ENCODE measurements around the gene PICK1. TPM values are rescaled to one million over a fixed set of nuclear protein-coding genes. Genes with fewer than 3 reads are reported as not detected.
"Not testable (repeated sequence)": the region's sequence is repeated elsewhere in the genome, so short reads cannot be mapped to it uniquely, and the experiment has no call there.

The PICK1 gene
- total RNA-seq, 1 donor from 2014 or later = 10.7 TPM

DNA sequence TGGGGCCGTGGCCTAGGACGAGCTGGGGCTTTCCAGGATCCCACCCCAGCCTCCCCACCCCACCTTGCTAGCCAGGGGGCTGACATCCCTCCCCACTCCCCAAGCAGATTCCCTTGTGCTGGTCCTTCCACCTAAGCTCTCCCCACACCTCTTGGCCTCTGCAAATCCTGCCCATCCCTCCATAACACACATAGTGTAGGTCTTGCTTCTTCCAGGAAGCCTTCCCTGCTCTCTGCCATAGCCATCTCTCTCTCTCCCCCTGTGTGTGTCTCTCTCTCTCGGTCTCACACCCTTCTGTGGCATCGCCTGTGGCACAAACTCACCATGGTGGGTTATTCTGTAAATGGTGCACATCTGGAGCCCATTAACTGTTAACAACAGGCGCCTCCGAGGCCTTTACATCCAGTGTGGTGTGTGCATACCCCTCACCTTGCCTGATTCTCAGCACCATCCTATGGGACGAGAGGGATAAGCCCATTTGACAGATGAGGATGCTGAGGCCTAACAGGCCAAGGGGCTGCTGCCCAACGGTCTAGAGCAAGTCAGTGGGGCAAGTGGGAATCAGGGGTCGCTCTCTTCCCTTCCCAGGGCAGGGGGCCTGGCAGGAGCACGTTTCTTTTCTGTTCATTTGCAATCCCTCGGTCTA lies 22.2 kb upstream of the PICK1 start:
- Histone ChIP-seq H3K4me2 (peak overlapping the region; percentile 33), H4K20me1 (ENCODE audit: low read depth) (no peaks in the 10 kb centered on the region), H3K4me1 (peaks cover 50% of the 10 kb centered on the region), H3K27ac (no peak overlapping the region), H3K79me2 (ENCODE audit: low read depth) (no peaks in the 10 kb centered on the region), H3K9ac (no peak overlapping the region), H3K9me3 (ENCODE audit: low read depth) (no peaks in the 10 kb centered on the region), H3K4me3 (no peak overlapping the region), H3K27me3 (no peaks in the 10 kb centered on the region), H3K36me3 (no peaks in the 10 kb centered on the region), H2AFZ (replicated peaks) (no peak overlapping the region), H3F3A (ENCODE audit: low read depth) (peaks cover 31% of the 10 kb centered on the region)
- DNase-seq (ENCODE audit: low spot score) = no peak
- Mint-ChIP-seq H3K9me3 (no peaks in the 10 kb centered on the region), H3K27ac (peak overlapping the region; percentile 29), H3K36me3 (no peaks in the 10 kb centered on the region), H3K4me3 (no peak overlapping the region), H3K27me3 (ENCODE audit: insufficient read depth, low read depth) (peaks cover 14% of the 10 kb centered on the region), H3K4me1 (peaks cover 58% of the 10 kb centered on the region)
- no peak for TF ChIP-seq EZH2 (IDR thresholded peaks at IDR 0.05)

GRCh38 chr22:38035530-38035885 lies 21.7 kb upstream of the PICK1 start:
- DNase-seq (ENCODE audit: low spot score) = no peak
- Mint-ChIP-seq H3K36me3 (no peaks in the 10 kb centered on the region), H3K27me3 (ENCODE audit: insufficient read depth, low read depth) (peaks cover 14% of the 10 kb centered on the region), H3K9me3 (no peaks in the 10 kb centered on the region), H3K27ac (no peak overlapping the region), H3K4me1 (peaks cover 55% of the 10 kb centered on the region), H3K4me3 (no peak overlapping the region)
- Histone ChIP-seq H3K27me3 (no peaks in the 10 kb centered on the region), H3K36me3 (no peaks in the 10 kb centered on the region), H4K20me1 (ENCODE audit: low read depth) (no peaks in the 10 kb centered on the region), H3K9ac (no peak overlapping the region), H3K4me1 (peaks cover 45% of the 10 kb centered on the region), H3K79me2 (ENCODE audit: low read depth) (no peaks in the 10 kb centered on the region), H3K4me3 (no peak overlapping the region), H2AFZ (replicated peaks) (no peak overlapping the region), H3K4me2 (peak overlapping the region; percentile 33), H3K9me3 (ENCODE audit: low read depth) (no peaks in the 10 kb centered on the region), H3F3A (ENCODE audit: low read depth) (peaks cover 31% of the 10 kb centered on the region), H3K27ac (no peak overlapping the region)
- TF ChIP-seq EZH2phosphoT487 (IDR thresholded peaks at IDR 0.05) (no peak), EZH2 (IDR thresholded peaks at IDR 0.05) (no peak)
- TF ChIP-seq, protein P1, sequence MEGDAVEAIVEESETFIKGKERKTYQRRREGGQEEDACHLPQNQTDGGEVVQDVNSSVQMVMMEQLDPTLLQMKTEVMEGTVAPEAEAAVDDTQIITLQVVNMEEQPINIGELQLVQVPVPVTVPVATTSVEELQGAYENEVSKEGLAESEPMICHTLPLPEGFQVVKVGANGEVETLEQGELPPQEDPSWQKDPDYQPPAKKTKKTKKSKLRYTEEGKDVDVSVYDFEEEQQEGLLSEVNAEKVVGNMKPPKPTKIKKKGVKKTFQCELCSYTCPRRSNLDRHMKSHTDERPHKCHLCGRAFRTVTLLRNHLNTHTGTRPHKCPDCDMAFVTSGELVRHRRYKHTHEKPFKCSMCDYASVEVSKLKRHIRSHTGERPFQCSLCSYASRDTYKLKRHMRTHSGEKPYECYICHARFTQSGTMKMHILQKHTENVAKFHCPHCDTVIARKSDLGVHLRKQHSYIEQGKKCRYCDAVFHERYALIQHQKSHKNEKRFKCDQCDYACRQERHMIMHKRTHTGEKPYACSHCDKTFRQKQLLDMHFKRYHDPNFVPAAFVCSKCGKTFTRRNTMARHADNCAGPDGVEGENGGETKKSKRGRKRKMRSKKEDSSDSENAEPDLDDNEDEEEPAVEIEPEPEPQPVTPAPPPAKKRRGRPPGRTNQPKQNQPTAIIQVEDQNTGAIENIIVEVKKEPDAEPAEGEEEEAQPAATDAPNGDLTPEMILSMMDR (IDR thresholded peaks at IDR 0.05) = no peak

DNA sequence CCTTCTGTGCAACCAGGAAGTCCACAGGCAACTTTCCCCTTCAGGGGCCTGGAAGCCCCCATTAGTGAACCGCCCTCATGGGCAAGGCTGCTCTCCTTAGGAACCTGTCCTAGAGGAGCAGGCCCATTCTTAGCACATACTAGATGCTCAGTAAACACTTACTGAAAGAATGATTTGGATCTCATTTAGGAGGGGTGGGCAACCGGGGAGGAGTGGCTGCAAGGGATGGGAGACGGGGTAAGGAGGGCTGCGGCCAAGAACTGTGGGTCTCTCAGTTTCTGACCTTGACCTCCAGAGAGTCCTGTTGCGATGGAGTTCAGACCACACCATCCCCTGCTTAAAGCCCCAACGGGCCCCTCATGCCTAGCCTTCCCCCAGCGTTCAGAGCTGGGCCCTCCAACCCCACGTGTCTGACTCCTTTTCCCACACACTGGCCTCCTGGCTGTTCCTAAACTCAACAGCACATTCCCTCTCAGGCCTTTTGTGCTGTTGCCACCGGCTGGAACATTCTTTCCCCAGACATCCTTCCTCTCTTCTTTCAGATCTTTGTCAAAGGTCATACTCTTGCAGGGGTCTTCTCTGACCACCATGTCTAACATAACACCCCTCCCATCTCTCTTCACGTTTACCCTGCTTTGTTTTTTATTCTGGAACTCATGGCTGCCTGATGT lies 20.7 kb upstream of the PICK1 start:
- H3K4me1 Mint-ChIP-seq = peaks cover 47% of the 10 kb centered on the region
- Histone ChIP-seq H3K27ac (no peak overlapping the region), H3K9me3 (ENCODE audit: low read depth) (no peaks in the 10 kb centered on the region)

DNA sequence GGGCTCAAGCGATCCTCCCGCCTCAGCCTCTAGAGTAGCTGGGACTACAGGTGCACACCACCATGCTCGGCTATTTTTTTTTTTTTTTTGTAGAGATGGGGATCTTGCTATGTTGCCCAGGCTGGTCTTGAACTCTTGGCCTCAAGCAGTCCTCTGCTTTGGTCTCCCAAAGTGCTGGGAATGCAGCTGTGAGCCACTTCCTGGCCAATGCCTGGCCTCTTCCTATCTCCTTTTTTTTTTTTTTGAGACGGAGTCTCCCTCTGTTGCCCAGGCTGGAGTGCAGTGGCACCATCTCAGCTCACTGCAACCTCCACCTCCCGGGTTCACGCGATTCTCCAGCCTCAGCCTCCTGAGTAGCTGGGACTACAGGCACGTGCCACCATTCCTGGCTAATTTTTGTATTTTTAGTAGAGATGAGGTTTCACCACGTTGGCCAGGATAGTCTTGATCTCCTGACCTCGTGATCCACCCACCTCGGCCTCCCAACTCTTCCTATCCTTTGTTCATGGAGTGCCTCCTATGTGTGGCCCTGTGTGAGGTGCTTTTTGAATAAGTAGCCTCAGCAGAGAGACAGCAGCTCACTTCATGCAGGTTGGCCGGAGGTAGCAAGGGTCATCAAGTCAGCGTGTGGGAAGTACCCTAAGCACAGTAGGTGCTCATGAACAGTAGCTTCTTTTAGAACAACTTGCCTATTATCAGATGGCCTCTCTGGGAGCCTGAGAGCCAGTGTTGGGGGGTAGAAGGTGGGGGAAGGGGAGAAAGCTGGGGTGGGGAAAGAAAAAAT lies 19.6 kb upstream of the PICK1 start:
- not testable (repeated sequence) for H3K9me3 ChIP-seq (ENCODE audit: low read depth); H2AFZ ChIP-seq (replicated peaks); H3K9me3 Mint-ChIP-seq; H3K27ac ChIP-seq; DNase-seq (ENCODE audit: low spot score); H3K4me3 Mint-ChIP-seq; H3K4me3 ChIP-seq; H3K79me2 ChIP-seq (ENCODE audit: low read depth); H3K36me3 Mint-ChIP-seq; H3K4me2 ChIP-seq; H3K36me3 ChIP-seq; H4K20me1 ChIP-seq (ENCODE audit: low read depth); H3K27me3 ChIP-seq; H3K9ac ChIP-seq
- peaks cover 38% of the 10 kb centered on the region for H3K4me1 Mint-ChIP-seq
- H3K4me1 ChIP-seq = peaks cover 34% of the 10 kb centered on the region
- H3K27ac Mint-ChIP-seq = peak overlapping the region; percentile 55
- peaks cover 29% of the 10 kb centered on the region for H3F3A ChIP-seq (ENCODE audit: low read depth)
- peaks cover 25% of the 10 kb centered on the region for H3K27me3 Mint-ChIP-seq (ENCODE audit: insufficient read depth, low read depth)

More for the DNA sequence above, 20.7 kb upstream of the PICK1 start:
- Histone ChIP-seq H3K36me3 (no peaks in the 10 kb centered on the region), H3K4me1 (peaks cover 35% of the 10 kb centered on the region), H3K4me2 (no peak overlapping the region), H2AFZ (replicated peaks) (no peak overlapping the region), H4K20me1 (ENCODE audit: low read depth) (no peaks in the 10 kb centered on the region), H3K27me3 (no peaks in the 10 kb centered on the region), H3K9ac (no peak overlapping the region), H3F3A (ENCODE audit: low read depth) (peaks cover 31% of the 10 kb centered on the region), H3K79me2 (ENCODE audit: low read depth) (no peaks in the 10 kb centered on the region), H3K4me3 (no peak overlapping the region)
- Mint-ChIP-seq H3K4me3 (peak overlapping the region; percentile 13), H3K9me3 (no peaks in the 10 kb centered on the region), H3K36me3 (no peaks in the 10 kb centered on the region), H3K27me3 (ENCODE audit: insufficient read depth, low read depth) (peaks cover 21% of the 10 kb centered on the region), H3K27ac (peak overlapping the region; percentile 61)
- TF ChIP-seq EZH2phosphoT487 (IDR thresholded peaks at IDR 0.05) = no peak
- TF ChIP-seq, protein P1 (IDR thresholded peaks at IDR 0.05) = no peak
- no peak for TF ChIP-seq EZH2 (IDR thresholded peaks at IDR 0.05)
- no peak for DNase-seq (ENCODE audit: low spot score)

All from neural progenitor cell (in vitro differentiated cells).